Astrocyte (in vitro differentiated cells and primary cell): ENCODE measurements around the gene ZSWIM4. TPM values are rescaled to one million over a fixed set of nuclear protein-coding genes. Genes with fewer than 3 reads are reported as not detected.

ENCODE experiments used
- DNase-seq: peaks from one replicate; pipeline ENCODE4 v3.0.0-alpha.2; 2010; ENCODE audit warnings: low read depth
- FAIRE-seq: peaks from 2 replicates; lab custom pipeline; 2011; peaks lifted over from hg19 to GRCh38; lab: Jason Lieb, UNC
- H2AFZ ChIP-seq: 2 replicates; pipeline ENCODE4 v1.6.0; 2012; ENCODE audit warnings: low read depth, low read length, inconsistent platforms
- H3K27ac ChIP-seq: 2 replicates; pipeline ENCODE4 v1.5.1; 2011; ENCODE audit warnings: low read depth, low read length, inconsistent platforms
- H3K27me3 ChIP-seq: 2 replicates; pipeline ENCODE4 v1.6.0; 2011; ENCODE audit warnings: low read length, inconsistent platforms; ENCODE audit not compliant: insufficient read depth
- H3K36me3 ChIP-seq: 2 replicates; pipeline ENCODE4 v1.5.1; 2011; ENCODE audit warnings: low read length, inconsistent platforms; ENCODE audit not compliant: insufficient read depth
- H3K4me1 ChIP-seq: 2 replicates; pipeline ENCODE4 v1.5.1; 2011; ENCODE audit warnings: low read length, inconsistent platforms; ENCODE audit not compliant: insufficient read depth
- H3K4me2 ChIP-seq: 2 replicates; pipeline ENCODE4 v1.6.0; 2012; ENCODE audit warnings: low read length, inconsistent platforms
- H3K4me3 ChIP-seq: 2 replicates; pipeline ENCODE4 v1.5.1; 2011; ENCODE audit warnings: low read depth, mild to moderate bottlenecking, low read length, inconsistent platforms; ENCODE audit not compliant: insufficient read depth
- H3K79me2 ChIP-seq: 2 replicates; pipeline ENCODE4 v1.6.0; 2012; ENCODE audit warnings: mild to moderate bottlenecking, low read length, inconsistent platforms; ENCODE audit not compliant: insufficient read depth
- H3K9ac ChIP-seq: 2 replicates; pipeline ENCODE4 v1.6.0; 2012; ENCODE audit warnings: mild to moderate bottlenecking, low read length, inconsistent platforms
- H3K9me3 ChIP-seq: 2 replicates; pipeline ENCODE4 v1.5.1; 2012; ENCODE audit warnings: low read depth, mild to moderate bottlenecking, low read length, inconsistent platforms; ENCODE audit not compliant: insufficient read depth
- H4K20me1 ChIP-seq: 2 replicates; pipeline ENCODE4 v1.6.0; 2012; ENCODE audit warnings: low read length, inconsistent platforms; ENCODE audit not compliant: insufficient read depth
- H3K27ac Mint-ChIP-seq: one replicate; pipeline ENCODE4 v1.8.0; 2021; ENCODE audit warnings: mild to moderate bottlenecking, mixed read lengths; ENCODE audit not compliant: unreplicated experiment
- H3K27me3 Mint-ChIP-seq: one replicate; pipeline ENCODE4 v1.8.0; 2021; ENCODE audit warnings: low read depth, mixed read lengths; ENCODE audit not compliant: unreplicated experiment
- H3K36me3 Mint-ChIP-seq: one replicate; pipeline ENCODE4 v1.8.0; 2021; ENCODE audit warnings: low read depth, mixed read lengths; ENCODE audit not compliant: unreplicated experiment
- H3K4me1 Mint-ChIP-seq: one replicate; pipeline ENCODE4 v1.8.0; 2021; ENCODE audit warnings: low read depth, mixed read lengths; ENCODE audit not compliant: unreplicated experiment
- H3K4me3 Mint-ChIP-seq: one replicate; pipeline ENCODE4 v1.8.0; 2021; ENCODE audit warnings: mild to moderate bottlenecking, moderate library complexity, mixed read lengths; ENCODE audit not compliant: unreplicated experiment
- H3K9me3 Mint-ChIP-seq: one replicate; pipeline ENCODE4 v1.8.0; 2021; ENCODE audit warnings: mild to moderate bottlenecking, mixed read lengths; ENCODE audit not compliant: unreplicated experiment
- EZH2 ChIP-seq: IDR thresholded peaks from 2 replicates; pipeline ENCODE4 v1.6.1; 2012; ENCODE audit warnings: mild to moderate bottlenecking, low read length, inconsistent platforms; ENCODE audit not compliant: insufficient read depth
- total RNA-seq: library from RNA; stranded (reverse); gene quantifications from 2 replicates; pipeline ENCODE4 v1.2.1, GENCODE V29; 2021
- TF ChIP-seq, protein P1 (sequence below): IDR thresholded peaks from 2 replicates; pipeline ENCODE4 v1.5.1; 2011; ENCODE audit warnings: low read depth, mild to moderate bottlenecking, inconsistent platforms, low read length, moderate library complexity; ENCODE audit not compliant: insufficient read depth

Gene ZSWIM4
- total RNA-seq, 1 donor from 2014 or later, result 10.6 TPM

DNA sequence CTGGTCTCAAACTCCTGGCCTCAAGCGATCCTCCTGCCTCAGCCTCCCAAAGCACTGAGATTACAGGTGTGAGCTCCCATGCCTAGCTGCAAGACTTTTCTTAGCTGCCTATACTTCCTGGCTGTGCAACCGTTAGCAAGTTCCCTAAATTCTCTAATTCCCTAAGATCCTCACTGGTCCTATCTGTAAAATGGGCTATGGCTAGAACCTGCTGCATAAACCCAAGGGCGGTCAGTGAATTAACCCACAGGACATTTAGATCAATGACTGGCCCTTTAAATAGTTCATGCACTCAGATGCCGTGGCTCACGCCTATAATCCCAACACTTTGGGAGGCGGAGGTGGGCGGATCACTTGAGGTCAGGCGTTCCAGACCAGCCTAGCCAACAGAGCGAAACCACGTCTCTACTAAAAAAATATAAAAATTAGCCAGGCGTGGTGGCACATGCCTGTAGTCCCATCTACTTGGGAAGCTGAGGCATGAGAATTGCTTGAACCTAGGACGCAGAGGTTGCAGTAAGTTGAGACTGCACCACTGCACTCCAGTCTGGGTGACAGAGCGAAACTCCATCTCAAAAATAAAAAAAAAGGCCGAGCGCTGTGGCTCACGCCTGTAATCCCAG lies 25.1 kb upstream of the ZSWIM4 start:
- Mint-ChIP-seq H3K4me1 (peaks cover 2% of the 10 kb centered on the region), H3K27me3 (no peaks in the 10 kb centered on the region), H3K36me3 (peaks cover 9% of the 10 kb centered on the region), H3K27ac (no peak overlapping the region), H3K4me3 (no peak overlapping the region), H3K9me3 (no peaks in the 10 kb centered on the region)
- H3K4me2 ChIP-seq, result no peak overlapping the region
- no peaks in the 10 kb centered on the region for H3K27me3 ChIP-seq
- H4K20me1 ChIP-seq, result peaks cover 10% of the 10 kb centered on the region
- H3K9me3 ChIP-seq, result no peaks in the 10 kb centered on the region
- DNase-seq, result no peak
- H3K79me2 ChIP-seq, result peaks cover 16% of the 10 kb centered on the region
- no peak for FAIRE-seq
- no peak overlapping the region for H3K27ac ChIP-seq
- H3K4me3 ChIP-seq, result no peak overlapping the region
- H3K9ac ChIP-seq, result no peak overlapping the region
- TF ChIP-seq, protein P1, sequence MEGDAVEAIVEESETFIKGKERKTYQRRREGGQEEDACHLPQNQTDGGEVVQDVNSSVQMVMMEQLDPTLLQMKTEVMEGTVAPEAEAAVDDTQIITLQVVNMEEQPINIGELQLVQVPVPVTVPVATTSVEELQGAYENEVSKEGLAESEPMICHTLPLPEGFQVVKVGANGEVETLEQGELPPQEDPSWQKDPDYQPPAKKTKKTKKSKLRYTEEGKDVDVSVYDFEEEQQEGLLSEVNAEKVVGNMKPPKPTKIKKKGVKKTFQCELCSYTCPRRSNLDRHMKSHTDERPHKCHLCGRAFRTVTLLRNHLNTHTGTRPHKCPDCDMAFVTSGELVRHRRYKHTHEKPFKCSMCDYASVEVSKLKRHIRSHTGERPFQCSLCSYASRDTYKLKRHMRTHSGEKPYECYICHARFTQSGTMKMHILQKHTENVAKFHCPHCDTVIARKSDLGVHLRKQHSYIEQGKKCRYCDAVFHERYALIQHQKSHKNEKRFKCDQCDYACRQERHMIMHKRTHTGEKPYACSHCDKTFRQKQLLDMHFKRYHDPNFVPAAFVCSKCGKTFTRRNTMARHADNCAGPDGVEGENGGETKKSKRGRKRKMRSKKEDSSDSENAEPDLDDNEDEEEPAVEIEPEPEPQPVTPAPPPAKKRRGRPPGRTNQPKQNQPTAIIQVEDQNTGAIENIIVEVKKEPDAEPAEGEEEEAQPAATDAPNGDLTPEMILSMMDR, result no peak
- TF ChIP-seq EZH2, result no peak
- no peak overlapping the region for H2AFZ ChIP-seq
- peaks cover 7% of the 10 kb centered on the region for H3K36me3 ChIP-seq
- H3K4me1 ChIP-seq, result peaks cover 8% of the 10 kb centered on the region

DNA sequence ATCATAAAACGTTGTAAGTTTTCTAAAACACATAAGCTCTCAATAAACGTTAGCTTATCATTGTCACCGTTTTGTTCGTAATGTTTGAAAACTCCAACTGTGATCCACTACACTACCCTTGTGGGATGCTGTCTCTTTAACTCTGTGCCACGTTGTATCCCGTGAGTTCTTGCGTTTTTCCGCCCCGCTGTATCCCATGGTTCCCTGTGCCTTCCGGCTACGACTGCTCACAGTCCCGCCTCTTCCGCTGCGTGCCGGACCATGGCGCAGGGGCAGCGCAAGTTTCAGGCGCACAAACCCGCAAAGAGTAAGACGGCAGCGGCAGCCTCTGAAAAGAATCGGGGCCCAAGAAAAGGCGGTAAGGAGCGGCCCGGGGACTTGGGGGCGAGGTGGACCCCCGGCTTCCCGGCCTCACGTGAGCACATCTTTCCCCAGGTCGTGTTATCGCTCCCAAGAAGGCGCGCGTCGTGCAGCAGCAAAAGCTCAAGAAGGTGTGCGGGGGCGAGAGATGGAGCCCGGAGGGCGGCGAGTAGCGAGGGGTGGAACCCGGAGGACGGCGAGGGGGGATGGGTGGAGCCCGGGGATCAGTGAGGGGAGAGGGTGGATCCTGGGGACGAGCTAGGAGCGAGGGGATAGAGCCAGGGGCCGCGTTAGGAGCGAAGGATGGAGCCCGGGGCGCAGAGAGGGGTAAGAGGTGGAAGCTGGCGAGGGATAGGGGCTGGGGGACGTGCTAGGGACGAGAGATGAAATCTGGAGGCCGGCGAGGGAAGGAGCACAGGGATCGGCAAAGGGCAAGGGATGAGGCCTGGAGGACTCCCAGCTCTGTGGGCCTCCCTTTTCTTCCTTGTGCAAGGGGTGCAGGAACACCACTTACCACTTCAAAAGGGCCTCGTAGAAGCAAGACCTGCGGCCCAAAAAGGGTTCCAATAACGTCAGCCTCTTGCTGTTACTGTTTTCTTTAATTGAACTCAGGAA lies 20.7 kb upstream of the ZSWIM4 start, which contains the start of gene C19orf53:
C19orf53 (plus strand) TSS at position 240 of the 975 bp plus-strand sequence; CDS start at position 262, 22 bp downstream.
- Histone ChIP-seq H3K4me2 (peak within 1 kb of the TSS; percentile 93), H3K79me2 (peaks cover 45% of the 10 kb centered on the region), H3K27me3 (no peaks in the 10 kb centered on the region), H3K27ac (peak within 1 kb of the TSS; percentile 94), H2AFZ (peak within 1 kb of the TSS; percentile 68), H3K4me3 (peak within 1 kb of the TSS; percentile 96), H3K9me3 (no peaks in the 10 kb centered on the region), H4K20me1 (peaks cover 28% of the 10 kb centered on the region), H3K9ac (peak within 1 kb of the TSS; percentile 97), H3K36me3 (peaks cover 23% of the 10 kb centered on the region), H3K4me1 (peaks cover 9% of the 10 kb centered on the region)
- DNase-seq (peak; percentile 90), FAIRE-seq (peak; percentile 72)
- H3K36me3 Mint-ChIP-seq, result peaks cover 23% of the 10 kb centered on the region
- peaks cover 6% of the 10 kb centered on the region for H3K4me1 Mint-ChIP-seq
- H3K27ac Mint-ChIP-seq, result peak within 1 kb of the TSS; percentile 93
- no peaks in the 10 kb centered on the region for H3K27me3 Mint-ChIP-seq
- TF ChIP-seq, protein P1, result no peak
- TF ChIP-seq EZH2, result no peak
- H3K4me3 Mint-ChIP-seq, result peak within 1 kb of the TSS; percentile 97
- H3K9me3 Mint-ChIP-seq, result no peaks in the 10 kb centered on the region
